ENCODE data around the gene ZNF644. TPM values are rescaled to one million over a fixed set of nuclear protein-coding genes. Genes with fewer than 3 reads are reported as not detected.

Gene ZNF644
- total RNA-seq, 1 donor from 2014 or later: 50.4 TPM

DNA sequence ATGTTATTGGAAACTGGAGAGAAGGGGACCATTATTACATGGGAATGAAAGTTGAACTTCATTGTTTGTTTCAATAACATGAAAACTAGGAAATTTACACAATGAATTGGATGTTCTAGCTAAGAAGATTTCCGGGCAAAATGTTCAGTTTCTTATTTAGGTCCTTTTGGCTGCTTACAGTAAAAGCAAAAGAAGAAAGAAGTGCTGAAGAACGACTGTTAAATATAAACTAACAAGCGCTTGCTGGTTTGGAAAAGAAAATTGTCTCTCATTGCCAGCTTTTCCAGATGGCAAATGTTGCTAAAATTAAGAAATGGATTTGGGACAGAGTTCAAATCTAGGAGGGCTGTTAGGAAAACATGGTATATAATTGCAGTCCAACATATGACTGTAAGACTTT, 139.6 kb downstream of the ZNF644 start:
- Histone ChIP-seq H3K4me3 (ENCODE audit: low read depth, low read length) (no peak overlapping the region), H3K36me3 (ENCODE audit: control insufficient read depth, insufficient read depth, low read length) (no peaks in the 10 kb centered on the region), H3K27me3 (ENCODE audit: control insufficient read depth, insufficient read depth, low read length) (no peaks in the 10 kb centered on the region)
- TF ChIP-seq, protein P1, sequence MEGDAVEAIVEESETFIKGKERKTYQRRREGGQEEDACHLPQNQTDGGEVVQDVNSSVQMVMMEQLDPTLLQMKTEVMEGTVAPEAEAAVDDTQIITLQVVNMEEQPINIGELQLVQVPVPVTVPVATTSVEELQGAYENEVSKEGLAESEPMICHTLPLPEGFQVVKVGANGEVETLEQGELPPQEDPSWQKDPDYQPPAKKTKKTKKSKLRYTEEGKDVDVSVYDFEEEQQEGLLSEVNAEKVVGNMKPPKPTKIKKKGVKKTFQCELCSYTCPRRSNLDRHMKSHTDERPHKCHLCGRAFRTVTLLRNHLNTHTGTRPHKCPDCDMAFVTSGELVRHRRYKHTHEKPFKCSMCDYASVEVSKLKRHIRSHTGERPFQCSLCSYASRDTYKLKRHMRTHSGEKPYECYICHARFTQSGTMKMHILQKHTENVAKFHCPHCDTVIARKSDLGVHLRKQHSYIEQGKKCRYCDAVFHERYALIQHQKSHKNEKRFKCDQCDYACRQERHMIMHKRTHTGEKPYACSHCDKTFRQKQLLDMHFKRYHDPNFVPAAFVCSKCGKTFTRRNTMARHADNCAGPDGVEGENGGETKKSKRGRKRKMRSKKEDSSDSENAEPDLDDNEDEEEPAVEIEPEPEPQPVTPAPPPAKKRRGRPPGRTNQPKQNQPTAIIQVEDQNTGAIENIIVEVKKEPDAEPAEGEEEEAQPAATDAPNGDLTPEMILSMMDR (IDR thresholded peaks at IDR 0.05; ENCODE audit: insufficient read depth, low read length, poor library complexity, severe bottlenecking): no peak
- DNase-seq (ENCODE audit: low read depth): no peak

DNA sequence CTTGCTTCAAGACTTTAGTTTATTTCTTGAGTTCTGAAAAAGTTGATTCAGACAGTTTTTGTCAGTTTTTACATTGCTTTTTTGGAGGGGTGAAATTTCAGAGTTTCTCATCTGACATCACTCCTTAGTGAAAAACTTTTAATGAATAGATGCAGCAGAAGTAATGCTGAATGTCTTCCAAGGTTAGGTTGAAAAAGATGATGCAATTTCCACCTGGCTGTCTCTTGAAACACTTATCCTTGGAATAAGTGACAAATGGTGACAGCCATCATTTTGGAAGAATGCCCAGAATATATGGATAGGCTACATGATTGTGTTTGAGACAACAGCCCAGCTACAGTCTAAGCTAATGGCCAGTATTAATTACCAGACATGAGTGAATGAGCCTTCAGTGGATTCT, 140.8 kb downstream of the ZNF644 start:
- no peak for DNase-seq (ENCODE audit: low read depth)
- no peak overlapping the region for H3K4me3 ChIP-seq (ENCODE audit: low read depth, low read length)
- TF ChIP-seq, protein P1 (IDR thresholded peaks at IDR 0.05; ENCODE audit: insufficient read depth, low read length, poor library complexity, severe bottlenecking): no peak
- no peaks in the 10 kb centered on the region for H3K36me3 ChIP-seq (ENCODE audit: control insufficient read depth, insufficient read depth, low read length)
- H3K27me3 ChIP-seq (ENCODE audit: control insufficient read depth, insufficient read depth, low read length): no peaks in the 10 kb centered on the region

DNA sequence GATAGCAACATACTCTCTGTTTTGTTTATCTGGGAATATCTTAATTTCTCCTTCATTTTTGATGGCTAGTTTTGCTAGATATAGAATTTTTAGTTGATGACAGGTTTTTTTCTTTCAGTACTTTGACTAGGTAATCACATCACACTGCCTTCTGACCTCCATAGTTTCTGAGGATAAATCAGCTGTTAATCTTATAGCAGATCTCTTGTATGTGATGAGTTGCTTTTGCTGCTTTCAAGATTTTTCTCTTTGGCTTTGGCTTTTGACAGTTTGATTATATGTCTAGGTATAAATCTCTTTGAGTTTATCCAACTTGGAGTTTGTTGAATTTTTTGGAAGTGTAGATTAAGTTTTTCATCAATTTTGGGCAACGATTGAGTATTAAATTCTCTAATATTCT, 142.6 kb downstream of the ZNF644 start:
- DNase-seq (ENCODE audit: low read depth): no peak

DNA sequence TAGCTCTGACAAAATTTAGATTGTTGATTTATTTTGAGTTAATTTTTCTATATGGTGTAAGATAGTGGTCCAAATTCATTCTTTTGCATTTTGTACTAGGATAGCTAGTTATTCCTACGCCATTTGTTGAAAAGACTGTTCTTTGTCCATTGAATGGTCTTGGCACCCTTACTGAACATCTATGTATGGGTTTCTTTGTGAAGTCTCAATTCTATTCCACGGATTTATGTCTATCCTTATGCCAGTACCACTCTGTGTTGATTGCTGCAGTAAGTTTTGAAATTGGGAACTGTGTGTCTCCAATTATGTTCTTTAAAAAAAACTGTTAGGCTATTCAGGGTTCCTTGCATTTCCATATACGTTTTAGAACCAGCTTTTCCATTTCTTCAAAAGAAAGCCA, 145.7 kb downstream of the ZNF644 start:
- TF ChIP-seq, protein P1 (IDR thresholded peaks at IDR 0.05; ENCODE audit: insufficient read depth, low read length, poor library complexity, severe bottlenecking): no peak
- Histone ChIP-seq H3K27me3 (ENCODE audit: control insufficient read depth, insufficient read depth, low read length) (no peaks in the 10 kb centered on the region), H3K4me3 (ENCODE audit: low read depth, low read length) (no peak overlapping the region), H3K36me3 (ENCODE audit: control insufficient read depth, insufficient read depth, low read length) (no peaks in the 10 kb centered on the region)
- no peak for DNase-seq (ENCODE audit: low read depth)

More for the DNA sequence above, 142.6 kb downstream of the ZNF644 start:
- Histone ChIP-seq H3K36me3 (ENCODE audit: control insufficient read depth, insufficient read depth, low read length) (no peaks in the 10 kb centered on the region), H3K27me3 (ENCODE audit: control insufficient read depth, insufficient read depth, low read length) (no peaks in the 10 kb centered on the region), H3K4me3 (ENCODE audit: low read depth, low read length) (no peak overlapping the region)
- TF ChIP-seq, protein P1 (IDR thresholded peaks at IDR 0.05; ENCODE audit: insufficient read depth, low read length, poor library complexity, severe bottlenecking): no peak
